Lower lobe of right lung (tissue), 2 donors: ENCODE measurements around the gene ACTL10. TPM values are rescaled to one million over a fixed set of nuclear protein-coding genes. Genes with fewer than 3 reads are reported as not detected.

Experiments used
- ATAC-seq, 2 donors: fragments of 200-7000 bp; cut with Tn5 transposase; one replicate each; pipeline ENCODE4 v1.9.1; 2020 to 2022; ENCODE audit warnings: mild to moderate bottlenecking in 2 of 2, moderate library complexity in 2 of 2
- DNase-seq: peaks from one replicate; pipeline ENCODE4 v3.0.0-alpha.2; 2020
- H3K27ac ChIP-seq: fragments of 200-600 bp; one replicate; pipeline ENCODE4 v1.8.0; 2022
- H3K27me3 ChIP-seq: fragments of 200-600 bp; one replicate; pipeline ENCODE4 v1.8.0; 2022; ENCODE audit warnings: low read depth
- H3K36me3 ChIP-seq: fragments of 200-600 bp; one replicate; pipeline ENCODE4 v1.8.0; 2022; ENCODE audit warnings: mild to moderate bottlenecking
- H3K4me1 ChIP-seq: fragments of 200-600 bp; one replicate; pipeline ENCODE4 v1.8.0; 2022
- H3K4me3 ChIP-seq: fragments of 200-600 bp; one replicate; pipeline ENCODE4 v1.8.0; 2022; ENCODE audit warnings: mild to moderate bottlenecking
- H3K9me3 ChIP-seq: fragments of 200-600 bp; one replicate; pipeline ENCODE4 v1.8.0; 2022
- CTCF ChIP-seq: fragments of 200-600 bp; IDR thresholded peaks from one replicate; pipeline ENCODE4 v1.8.0; 2022; ENCODE audit warnings: antibody characterized with exemption, mild to moderate bottlenecking
- intact Hi-C: fragments of 100-400 bp; cut with DNase I; formaldehyde crosslinking; loops from one replicate; pipeline ENCODE4 v1.11.0; 2022
- total RNA-seq: library from RNA; stranded (reverse); fragmentation: NEBNext Ultra II Directional; extraction: Animal tissue kit (Norgen Biotek cat#: 25700); gene quantifications from one replicate; pipeline ENCODE4 v1.2.1, GENCODE V29; 2021
- donor health status: DM: no; HTN: yes; CAD: no; lungs with severe emphysema.

Gene ACTL10
- total RNA-seq, 1 donor from 2014 or later = 1.3 TPM

- Histone ChIP-seq H3K36me3 (no peaks in the 10 kb centered on the region), H3K4me1 (peaks cover 37% of the 10 kb centered on the region), H3K4me3 (peak overlapping the region; percentile 51), H3K27me3 (no peaks in the 10 kb centered on the region), H3K9me3 (no peaks in the 10 kb centered on the region), H3K27ac (peak overlapping the region; percentile 6)
- TF ChIP-seq CTCF = no peak
- intact Hi-C loops = no loop called here
- DNase-seq (no peak), ATAC-seq (no peak)
Observed at GRCh38 chr20:33684533-33685327, 18.0 kb downstream of the ACTL10 start.

GRCh38 chr20:33685328-33686099, 18.8 kb downstream of the ACTL10 start:
- peak in 1 of 2 donors; percentile 6 for ATAC-seq
- Histone ChIP-seq H3K27me3 (no peaks in the 10 kb centered on the region), H3K9me3 (no peaks in the 10 kb centered on the region), H3K27ac (peak overlapping the region; percentile 6), H3K4me1 (peaks cover 37% of the 10 kb centered on the region), H3K4me3 (peak overlapping the region; percentile 51), H3K36me3 (no peaks in the 10 kb centered on the region)
- intact Hi-C loops = no loop called here
- DNase-seq = no peak
- no peak for TF ChIP-seq CTCF

GRCh38 chr20:33686100-33686983, 19.6 kb downstream of the ACTL10 start, which contains the start of gene E2F1:
Gene E2F1 (minus strand): TSS chr20:33686385. CDS start chr20:33686264, 121 bp downstream.
- Histone ChIP-seq H3K4me1 (peaks cover 37% of the 10 kb centered on the region), H3K27me3 (no peaks in the 10 kb centered on the region), H3K27ac (peak within 1 kb of the TSS; percentile 38), H3K9me3 (no peaks in the 10 kb centered on the region), H3K4me3 (peak within 1 kb of the TSS; percentile 51), H3K36me3 (no peaks in the 10 kb centered on the region)
- ATAC-seq = peak; percentile 98 to 99
- intact Hi-C loops = no loop called here
- peak; percentile 42 for TF ChIP-seq CTCF
- peak; percentile 97 for DNase-seq

GRCh38 chr20:33686984-33687366, 20.2 kb downstream of the ACTL10 start:
- Histone ChIP-seq H3K27me3 (no peaks in the 10 kb centered on the region), H3K4me3 (peak overlapping the region; percentile 51), H3K4me1 (peaks cover 37% of the 10 kb centered on the region), H3K27ac (peak overlapping the region; percentile 38), H3K9me3 (no peaks in the 10 kb centered on the region), H3K36me3 (no peaks in the 10 kb centered on the region)
- intact Hi-C loops = no loop called here
- TF ChIP-seq CTCF = no peak
- ATAC-seq = no peak
- no peak for DNase-seq

GRCh38 chr20:33687370-33687915, 20.7 kb downstream of the ACTL10 start:
- Histone ChIP-seq H3K27ac (peak overlapping the region; percentile 38), H3K4me3 (no peak overlapping the region), H3K9me3 (no peaks in the 10 kb centered on the region), H3K27me3 (no peaks in the 10 kb centered on the region), H3K4me1 (peaks cover 37% of the 10 kb centered on the region), H3K36me3 (no peaks in the 10 kb centered on the region)
- no peak for DNase-seq
- intact Hi-C loops = no loop called here
- no peak for ATAC-seq
- no peak for TF ChIP-seq CTCF
